Measurements from ENCODE around the gene NAGA. TPM values are rescaled to one million over a fixed set of nuclear protein-coding genes. Genes with fewer than 3 reads are reported as not detected.

The NAGA gene
- total RNA-seq, 1 donor: 39.5 TPM

GRCh38 chr22:42101199-42101598 is 30.6 kb upstream of the NAGA start:
- TF ChIP-seq, protein P1, sequence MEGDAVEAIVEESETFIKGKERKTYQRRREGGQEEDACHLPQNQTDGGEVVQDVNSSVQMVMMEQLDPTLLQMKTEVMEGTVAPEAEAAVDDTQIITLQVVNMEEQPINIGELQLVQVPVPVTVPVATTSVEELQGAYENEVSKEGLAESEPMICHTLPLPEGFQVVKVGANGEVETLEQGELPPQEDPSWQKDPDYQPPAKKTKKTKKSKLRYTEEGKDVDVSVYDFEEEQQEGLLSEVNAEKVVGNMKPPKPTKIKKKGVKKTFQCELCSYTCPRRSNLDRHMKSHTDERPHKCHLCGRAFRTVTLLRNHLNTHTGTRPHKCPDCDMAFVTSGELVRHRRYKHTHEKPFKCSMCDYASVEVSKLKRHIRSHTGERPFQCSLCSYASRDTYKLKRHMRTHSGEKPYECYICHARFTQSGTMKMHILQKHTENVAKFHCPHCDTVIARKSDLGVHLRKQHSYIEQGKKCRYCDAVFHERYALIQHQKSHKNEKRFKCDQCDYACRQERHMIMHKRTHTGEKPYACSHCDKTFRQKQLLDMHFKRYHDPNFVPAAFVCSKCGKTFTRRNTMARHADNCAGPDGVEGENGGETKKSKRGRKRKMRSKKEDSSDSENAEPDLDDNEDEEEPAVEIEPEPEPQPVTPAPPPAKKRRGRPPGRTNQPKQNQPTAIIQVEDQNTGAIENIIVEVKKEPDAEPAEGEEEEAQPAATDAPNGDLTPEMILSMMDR (IDR thresholded peaks at IDR 0.05; ENCODE audit: insufficient read depth, low read length): no peak
- DNase-seq (ENCODE audit: low read depth): no peak
- H3K4me3 ChIP-seq (ENCODE audit: low read depth, low read length): no peak overlapping the region

DNA sequence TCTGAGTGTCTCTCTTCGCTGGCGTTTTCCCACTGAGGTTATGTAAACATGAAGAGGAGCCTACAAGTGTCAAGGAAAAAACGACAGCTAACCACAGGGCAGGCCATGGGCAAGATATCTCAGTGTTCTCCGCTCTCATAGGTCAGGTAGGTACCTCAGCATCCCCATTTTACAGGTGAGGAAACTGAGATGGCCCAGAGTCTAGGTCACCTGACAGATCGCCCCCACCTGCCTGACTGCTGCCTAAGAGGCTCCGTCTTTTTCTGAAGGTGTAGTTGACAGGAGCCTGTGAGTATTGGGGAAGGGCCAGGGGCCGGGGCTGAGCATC is 20.8 kb upstream of the NAGA start:
- TF ChIP-seq, protein P1 (IDR thresholded peaks at IDR 0.05; ENCODE audit: insufficient read depth, low read length): no peak
- DNase-seq (ENCODE audit: low read depth): no peak
- H3K4me3 ChIP-seq (ENCODE audit: low read depth, low read length): peak overlapping the region; percentile 77

- DNase-seq (ENCODE audit: low read depth): peak; percentile 98
- TF ChIP-seq, protein P1 (IDR thresholded peaks at IDR 0.05; ENCODE audit: insufficient read depth, low read length): peak; percentile 42
These were observed 20.2 kb upstream of the NAGA start, which contains the start of gene NDUFA6 for GRCh38 chr22:42090596-42091454. Gene NDUFA6, minus strand, starts transcription at chr22:42090772. Its CDS starts 28 bp downstream, at chr22:42090744.

GRCh38 chr22:42086051-42086450 is 15.4 kb upstream of the NAGA start:
- TF ChIP-seq, protein P1 (IDR thresholded peaks at IDR 0.05; ENCODE audit: insufficient read depth, low read length): no peak
- DNase-seq (ENCODE audit: low read depth): no peak
- no peak overlapping the region for H3K4me3 ChIP-seq (ENCODE audit: low read depth, low read length)

More at GRCh38 chr22:42090596-42091454, 20.2 kb upstream of the NAGA start, which contains the start of gene NDUFA6:
- peak within 1 kb of the TSS; percentile 97 for H3K4me3 ChIP-seq (ENCODE audit: low read depth, low read length)

DNA sequence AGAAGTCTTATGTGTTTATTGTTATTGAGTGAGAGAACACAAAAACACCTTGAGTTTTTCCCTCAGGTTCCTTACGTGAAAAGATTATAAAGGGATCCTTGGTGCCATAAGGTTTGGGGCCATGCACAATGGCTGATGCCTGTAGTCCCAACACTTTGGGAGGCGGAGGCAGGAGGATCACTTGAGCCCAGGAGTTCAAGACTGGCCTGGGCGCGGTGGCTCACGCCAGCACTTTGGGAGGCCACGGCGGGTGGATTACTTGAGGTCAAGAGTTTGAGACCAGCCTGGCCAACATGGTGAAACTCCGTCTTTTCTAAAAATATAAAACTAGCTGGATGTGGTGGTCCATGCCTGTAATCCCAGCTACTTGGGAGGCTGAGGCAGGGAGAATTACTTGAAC is 14.3 kb upstream of the NAGA start:
- no peak for DNase-seq (ENCODE audit: low read depth)
- no peak overlapping the region for H3K4me3 ChIP-seq (ENCODE audit: low read depth, low read length)
- TF ChIP-seq, protein P1 (IDR thresholded peaks at IDR 0.05; ENCODE audit: insufficient read depth, low read length): no peak

DNA sequence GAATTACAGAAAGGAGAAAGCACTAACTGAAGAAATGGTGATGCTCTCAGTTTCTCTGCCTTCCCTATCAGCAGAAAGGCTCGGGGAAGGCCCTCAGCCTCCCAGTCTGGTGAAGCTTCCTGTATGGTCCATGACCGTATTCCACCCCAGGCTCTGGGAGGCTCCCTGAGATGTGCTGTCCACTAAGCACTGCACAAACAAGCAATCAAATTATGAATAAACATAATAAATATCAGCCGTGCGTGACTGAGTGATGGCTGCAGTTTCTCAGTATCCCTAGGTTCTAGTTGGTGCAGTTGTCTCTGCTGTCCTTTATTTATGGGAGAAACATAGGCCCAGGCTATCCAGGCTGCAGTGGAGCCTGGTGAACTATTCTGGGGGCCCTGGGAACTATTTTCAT is 12.5 kb upstream of the NAGA start:
- H3K4me3 ChIP-seq (ENCODE audit: low read depth, low read length): no peak overlapping the region
- TF ChIP-seq, protein P1 (IDR thresholded peaks at IDR 0.05; ENCODE audit: insufficient read depth, low read length): no peak
- DNase-seq (ENCODE audit: low read depth): no peak
